Measurements from ENCODE around the gene TBC1D22A.
A peak's percentile ranks its signal among the peaks of the same experiment; 100 is the strongest.

TBC1D22A gene

GRCh38 chr22:47160141-47160541 is 397.7 kb downstream of the TBC1D22A start:
- no peak for TF ChIP-seq CTCF (IDR thresholded peaks at IDR 0.05; ENCODE audit: low read depth, low read length)

GRCh38 chr22:47160781-47161520 is 398.5 kb downstream of the TBC1D22A start:
- Histone ChIP-seq H3K27ac (no peak overlapping the region), H3K36me3 (no peaks in the 10 kb centered on the region), H3K27me3 (ENCODE audit: insufficient read depth, low read depth, severe bottlenecking) (no peaks in the 10 kb centered on the region), H3K4me3 (ENCODE audit: low read depth, low read length) (no peak overlapping the region), H3K9me3 (ENCODE audit: severe bottlenecking) (no peaks in the 10 kb centered on the region)
- no peak for TF ChIP-seq CTCF (IDR thresholded peaks at IDR 0.05; ENCODE audit: low read depth, low read length)
- DNase-seq: no peak

More at GRCh38 chr22:47160141-47160541, 397.7 kb downstream of the TBC1D22A start:
- Histone ChIP-seq H3K9me3 (ENCODE audit: severe bottlenecking) (no peaks in the 10 kb centered on the region), H3K27me3 (ENCODE audit: insufficient read depth, low read depth, severe bottlenecking) (no peaks in the 10 kb centered on the region), H3K36me3 (no peaks in the 10 kb centered on the region), H3K4me3 (ENCODE audit: low read depth, low read length) (no peak overlapping the region), H3K27ac (no peak overlapping the region)
- DNase-seq: no peak

GRCh38 chr22:47161631-47162030 is 399.2 kb downstream of the TBC1D22A start:
- DNase-seq: peak; percentile 2

GRCh38 chr22:47162865-47163264 is 400.4 kb downstream of the TBC1D22A start:
- no peaks in the 10 kb centered on the region for H3K27me3 ChIP-seq (ENCODE audit: insufficient read depth, low read depth, severe bottlenecking)

More at GRCh38 chr22:47161631-47162030, 399.2 kb downstream of the TBC1D22A start:
- no peaks in the 10 kb centered on the region for H3K9me3 ChIP-seq (ENCODE audit: severe bottlenecking)
- H3K27me3 ChIP-seq (ENCODE audit: insufficient read depth, low read depth, severe bottlenecking): no peaks in the 10 kb centered on the region
- H3K36me3 ChIP-seq: no peaks in the 10 kb centered on the region
- no peak overlapping the region for H3K27ac ChIP-seq
- H3K4me3 ChIP-seq (ENCODE audit: low read depth, low read length): no peak overlapping the region
- TF ChIP-seq CTCF (IDR thresholded peaks at IDR 0.05; ENCODE audit: low read depth, low read length): no peak

GRCh38 chr22:47163481-47163855 is 401.0 kb downstream of the TBC1D22A start:
- DNase-seq: peak; percentile 3
- no peaks in the 10 kb centered on the region for H3K27me3 ChIP-seq (ENCODE audit: insufficient read depth, low read depth, severe bottlenecking)
- TF ChIP-seq CTCF (IDR thresholded peaks at IDR 0.05; ENCODE audit: low read depth, low read length): no peak

More at GRCh38 chr22:47162865-47163264, 400.4 kb downstream of the TBC1D22A start:
- Histone ChIP-seq H3K4me3 (ENCODE audit: low read depth, low read length) (no peak overlapping the region), H3K9me3 (ENCODE audit: severe bottlenecking) (no peaks in the 10 kb centered on the region), H3K36me3 (no peaks in the 10 kb centered on the region), H3K27ac (no peak overlapping the region)
- no peak for TF ChIP-seq CTCF (IDR thresholded peaks at IDR 0.05; ENCODE audit: low read depth, low read length)
- peak; percentile 3 for DNase-seq

More at GRCh38 chr22:47163481-47163855, 401.0 kb downstream of the TBC1D22A start:
- H3K27ac ChIP-seq: no peak overlapping the region
- H3K4me3 ChIP-seq (ENCODE audit: low read depth, low read length): no peak overlapping the region
- no peaks in the 10 kb centered on the region for H3K9me3 ChIP-seq (ENCODE audit: severe bottlenecking)
- no peaks in the 10 kb centered on the region for H3K36me3 ChIP-seq
